Calu3 (cell line): Measurements from ENCODE around the gene SEC31A. TPM values are rescaled to one million over a fixed set of nuclear protein-coding genes. Genes with fewer than 3 reads are reported as not detected.

ENCODE experiments used
- BruUV-seq: library from RNA; stranded (reverse); fragments of 400-500 nt; replicated peaks from 2 replicates; lab custom pipeline; 2021; lab: Mats Ljungman, UMichigan
- CTCF ChIA-PET: fragments of 300-600 bp; sonication (Branson Sonifier 250); formaldehyde crosslinking; loops from one replicate; lab custom pipeline; 2022; ENCODE audit warnings: antibody characterized with exemption; lab: Charles Lee
- DNase-seq: peaks from one replicate; pipeline ENCODE4 v3.0.0; 2022
- H3K27ac Mint-ChIP-seq: one replicate; pipeline ENCODE4 v1.8.0; 2022; ENCODE audit warnings: mixed read lengths; ENCODE audit not compliant: unreplicated experiment
- H3K27me3 Mint-ChIP-seq: one replicate; pipeline ENCODE4 v1.8.0; 2022; ENCODE audit warnings: mixed read lengths; ENCODE audit not compliant: unreplicated experiment
- H3K36me3 Mint-ChIP-seq: one replicate; pipeline ENCODE4 v1.8.0; 2022; ENCODE audit warnings: mild to moderate bottlenecking, moderate library complexity, mixed read lengths; ENCODE audit not compliant: insufficient read depth, unreplicated experiment
- H3K4me1 Mint-ChIP-seq: one replicate; pipeline ENCODE4 v1.8.0; 2022; ENCODE audit warnings: mild to moderate bottlenecking, low read depth, mixed read lengths; ENCODE audit not compliant: unreplicated experiment
- H3K4me3 Mint-ChIP-seq: one replicate; pipeline ENCODE4 v1.8.0; 2022; ENCODE audit warnings: mild to moderate bottlenecking, low read depth, moderate library complexity, mixed read lengths; ENCODE audit not compliant: unreplicated experiment
- H3K9me3 Mint-ChIP-seq: one replicate; pipeline ENCODE4 v1.8.0; 2022; ENCODE audit warnings: low read depth, mixed read lengths; ENCODE audit not compliant: unreplicated experiment
- intact Hi-C: fragments of 100-400 bp; cut with micrococcal nuclease; formaldehyde crosslinking; loops from one replicate; pipeline ENCODE4 v1.10.0; 2022; ENCODE audit not compliant: unreplicated experiment
- total RNA-seq: library from RNA; stranded (reverse); gene quantifications from 2 replicates; pipeline ENCODE4 v1.2.3, GENCODE V29; 2022
- TF ChIP-seq, protein P1 (sequence below): fragments of 200-600 bp; IDR thresholded peaks from one replicate; pipeline ENCODE4 v1.8.0; 2022; ENCODE audit warnings: antibody characterized with exemption; ENCODE audit not compliant: unreplicated experiment

The SEC31A gene
- total RNA-seq, 1 experiment from 2014 or later, result 108 TPM

DNA sequence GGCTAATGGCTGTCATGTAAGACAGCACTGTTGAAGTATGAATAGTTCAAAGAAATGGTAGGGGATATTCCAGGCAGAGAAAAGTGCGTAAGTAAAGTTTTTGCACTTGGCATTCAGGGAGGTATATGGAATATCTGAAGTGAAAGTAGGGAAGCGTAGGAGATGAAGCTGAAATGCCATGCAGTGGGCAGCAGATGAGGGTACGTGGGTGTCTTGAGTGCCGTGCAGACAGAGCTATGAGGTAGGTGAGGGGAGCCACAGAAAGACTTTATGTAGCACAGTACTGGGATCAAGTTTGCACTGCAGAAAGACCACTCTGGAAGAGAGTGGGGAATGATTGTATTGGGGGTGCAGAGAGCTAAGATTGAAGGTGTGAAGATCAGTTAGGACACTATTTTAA, 87.2 kb downstream of the SEC31A start:
- DNase-seq, result no peak
- Mint-ChIP-seq H3K36me3 (peaks cover 7% of the 10 kb centered on the region), H3K4me1 (no peaks in the 10 kb centered on the region), H3K4me3 (no peak overlapping the region), H3K9me3 (no peaks in the 10 kb centered on the region), H3K27ac (no peak overlapping the region), H3K27me3 (no peaks in the 10 kb centered on the region)
- TF ChIP-seq, protein P1, sequence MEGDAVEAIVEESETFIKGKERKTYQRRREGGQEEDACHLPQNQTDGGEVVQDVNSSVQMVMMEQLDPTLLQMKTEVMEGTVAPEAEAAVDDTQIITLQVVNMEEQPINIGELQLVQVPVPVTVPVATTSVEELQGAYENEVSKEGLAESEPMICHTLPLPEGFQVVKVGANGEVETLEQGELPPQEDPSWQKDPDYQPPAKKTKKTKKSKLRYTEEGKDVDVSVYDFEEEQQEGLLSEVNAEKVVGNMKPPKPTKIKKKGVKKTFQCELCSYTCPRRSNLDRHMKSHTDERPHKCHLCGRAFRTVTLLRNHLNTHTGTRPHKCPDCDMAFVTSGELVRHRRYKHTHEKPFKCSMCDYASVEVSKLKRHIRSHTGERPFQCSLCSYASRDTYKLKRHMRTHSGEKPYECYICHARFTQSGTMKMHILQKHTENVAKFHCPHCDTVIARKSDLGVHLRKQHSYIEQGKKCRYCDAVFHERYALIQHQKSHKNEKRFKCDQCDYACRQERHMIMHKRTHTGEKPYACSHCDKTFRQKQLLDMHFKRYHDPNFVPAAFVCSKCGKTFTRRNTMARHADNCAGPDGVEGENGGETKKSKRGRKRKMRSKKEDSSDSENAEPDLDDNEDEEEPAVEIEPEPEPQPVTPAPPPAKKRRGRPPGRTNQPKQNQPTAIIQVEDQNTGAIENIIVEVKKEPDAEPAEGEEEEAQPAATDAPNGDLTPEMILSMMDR, result no peak
- BruUV-seq, result no TSS peak
- CTCF ChIA-PET, result no interaction called here
- intact Hi-C loops, result loop anchor here (5.0 kb wide), 2 partner anchors 171 to 341 kb away; no protein-coding TSS in a partner anchor

DNA sequence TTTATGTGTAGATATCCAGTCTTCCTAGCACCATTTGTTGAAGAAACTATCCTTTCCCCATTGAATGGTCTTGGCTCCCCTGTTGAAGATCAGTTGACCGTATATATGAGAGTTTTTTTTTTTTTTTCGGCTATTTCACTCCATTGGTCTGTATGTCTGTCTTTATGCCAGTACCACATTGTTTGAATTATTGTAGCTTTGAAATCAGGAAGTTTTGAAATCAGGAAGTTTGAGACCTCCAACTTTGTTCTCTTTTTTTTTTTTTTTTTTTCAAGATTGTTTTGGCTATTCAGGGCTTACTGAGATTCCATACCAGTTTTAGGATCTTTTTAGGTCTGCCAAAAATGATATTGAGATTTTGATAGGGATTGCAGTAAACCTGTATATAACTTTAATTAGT, 88.0 kb downstream of the SEC31A start:
- CTCF ChIA-PET, result no interaction called here
- intact Hi-C loops, result loop anchor here (1.0 to 5.0 kb wide), 3 partner anchors 81 to 341 kb away; no protein-coding TSS in a partner anchor
- H3K27me3 Mint-ChIP-seq, result no peaks in the 10 kb centered on the region

DNA sequence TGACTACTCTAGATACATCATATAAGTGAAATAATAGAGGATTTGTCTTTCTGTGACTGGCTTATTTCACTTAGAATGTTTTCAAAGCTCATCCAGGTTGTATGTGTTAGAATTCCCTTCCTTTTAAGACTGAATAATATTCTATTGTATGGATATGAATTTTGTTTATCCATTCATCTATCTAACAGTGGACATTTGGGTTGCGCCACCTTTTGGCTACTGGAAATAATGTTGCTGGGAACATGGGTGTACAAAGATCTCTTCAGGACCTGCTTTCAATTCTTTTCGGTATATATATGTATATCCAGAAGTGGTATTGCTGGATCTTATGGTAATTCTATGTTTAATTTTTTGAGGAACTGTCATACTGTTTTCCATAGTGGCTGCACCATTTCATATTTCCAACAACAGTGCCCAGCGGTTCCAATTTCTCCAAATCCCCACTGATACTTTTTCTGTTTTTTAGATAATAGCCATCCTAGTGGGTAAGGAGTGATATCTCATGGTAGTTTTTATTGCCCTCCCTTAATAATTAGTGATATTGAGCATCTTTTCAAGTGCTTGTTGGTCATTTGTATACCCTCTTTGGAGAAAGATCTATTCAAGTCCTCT, 88.9 kb downstream of the SEC31A start:
- no TSS peak for BruUV-seq
- DNase-seq, result peak; percentile 37
- Mint-ChIP-seq H3K9me3 (no peaks in the 10 kb centered on the region), H3K27me3 (no peaks in the 10 kb centered on the region), H3K4me3 (no peak overlapping the region), H3K4me1 (peaks cover 7% of the 10 kb centered on the region), H3K27ac (no peak overlapping the region), H3K36me3 (peaks cover 19% of the 10 kb centered on the region)
- CTCF ChIA-PET, result interaction anchor here (2.0 kb wide), 1 partner anchor 81 kb away, joined by 8 read pairs; no protein-coding TSS in a partner anchor
- TF ChIP-seq, protein P1, result no peak
- intact Hi-C loops, result loop anchor here (1.0 to 5.0 kb wide), 3 partner anchors 80 to 340 kb away; no protein-coding TSS in a partner anchor

More for the DNA sequence above, 88.0 kb downstream of the SEC31A start:
- no peak overlapping the region for H3K27ac Mint-ChIP-seq
- peaks cover 12% of the 10 kb centered on the region for H3K36me3 Mint-ChIP-seq
- TF ChIP-seq, protein P1, result no peak
- no peak overlapping the region for H3K4me3 Mint-ChIP-seq
- no peak for DNase-seq
- H3K4me1 Mint-ChIP-seq, result no peaks in the 10 kb centered on the region
- H3K9me3 Mint-ChIP-seq, result no peaks in the 10 kb centered on the region
- BruUV-seq, result no TSS peak

DNA sequence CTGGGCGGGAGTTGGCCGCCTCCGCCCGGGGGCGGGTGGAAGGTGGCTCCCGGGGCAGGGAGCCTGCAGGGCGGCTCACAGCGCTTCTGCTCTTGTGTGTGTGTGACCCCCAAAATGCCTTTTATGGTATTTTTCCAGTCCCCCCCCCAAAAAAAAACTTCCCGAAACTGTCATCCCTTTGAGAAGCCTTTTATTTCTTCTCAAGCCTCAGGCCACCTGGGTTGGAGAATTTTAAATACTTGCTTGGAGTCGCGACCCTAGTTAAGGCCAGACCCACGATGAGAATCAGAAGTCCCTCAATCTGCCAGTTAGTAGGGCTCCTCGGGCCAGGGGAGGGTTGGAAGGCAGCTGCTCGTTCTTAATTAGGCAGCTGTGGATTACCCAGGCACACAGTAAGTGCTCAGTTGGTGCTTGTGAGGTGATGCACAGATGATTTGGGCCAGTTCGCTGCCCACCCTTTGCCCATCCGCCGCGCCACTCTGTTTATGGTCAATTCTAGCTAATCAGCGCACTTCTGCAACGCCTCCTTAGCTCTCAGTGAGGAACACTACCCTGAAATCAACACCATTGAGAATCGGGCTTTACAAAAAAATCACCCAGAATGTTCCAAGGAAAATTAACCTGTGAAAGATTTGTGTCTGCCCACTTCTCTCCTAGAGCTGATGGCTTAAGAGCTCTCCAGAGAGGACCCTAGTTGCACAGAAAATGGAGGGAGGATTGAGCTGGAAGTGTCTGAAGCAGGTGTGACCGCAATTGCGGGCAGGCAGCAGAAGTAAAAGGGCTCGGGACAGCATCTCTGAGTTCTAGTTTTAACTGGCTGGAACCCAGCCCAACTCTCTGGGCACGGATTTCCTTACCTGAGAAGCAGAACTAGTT, 91.7 kb downstream of the SEC31A start:
- no peak for DNase-seq
- Mint-ChIP-seq H3K36me3 (peaks cover 20% of the 10 kb centered on the region), H3K27me3 (no peaks in the 10 kb centered on the region), H3K4me3 (peak overlapping the region; percentile 77), H3K27ac (no peak overlapping the region), H3K9me3 (no peaks in the 10 kb centered on the region), H3K4me1 (peaks cover 17% of the 10 kb centered on the region)
- BruUV-seq, result no TSS peak
- CTCF ChIA-PET, result interaction anchor here (0.6 to 1.7 kb wide), 3 partner anchors 14 to 83 kb away, joined by 4 to 8 read pairs (median 6); no protein-coding TSS in a partner anchor
- TF ChIP-seq, protein P1, result no peak
- intact Hi-C loops, result no loop called here
